H1 (cell line): ENCODE results near the gene OR52W1. TPM values are rescaled to one million over a fixed set of nuclear protein-coding genes. Genes with fewer than 3 reads are reported as not detected.

ENCODE experiments used
- CTCF ChIA-PET: fragments of 300-600 bp; sonication (Branson Sonifier 250); formaldehyde crosslinking; loops from one replicate; lab custom pipeline; 2021; ENCODE audit not compliant: partially characterized antibody; lab: Charles Lee
- POLR2A ChIA-PET: fragments of 300-600 bp; sonication (Branson Sonifier 250); formaldehyde crosslinking; loops from one replicate; lab custom pipeline; 2021; ENCODE audit warnings: inconsistent platforms; ENCODE audit not compliant: partially characterized antibody; lab: Charles Lee
- DNase-seq, 2 experiments: peaks; one replicate each; pipeline versions ENCODE4 v3.0.0 to v3.0.0-alpha.2; 2010 to 2022; ENCODE audit warnings: low spot score in 2 of 2, low read depth in 1 of 2, mixed read lengths in 1 of 2
- FAIRE-seq: peaks from 2 replicates; lab custom pipeline; 2011; peaks lifted over from hg19 to GRCh38; lab: Jason Lieb, UNC
- H2AFZ ChIP-seq: 2 replicates; pipeline ENCODE4 v1.8.1; 2012; ENCODE audit warnings: low read length, inconsistent platforms
- H2AK5ac ChIP-seq: 2 replicates; pipeline ENCODE4 v1.6.1; 2013; ENCODE audit warnings: low read depth, low read length
- H2BK120ac ChIP-seq: replicated peaks from 2 replicates; pipeline ENCODE3; 2013; ENCODE audit warnings: low read depth, low read length, inconsistent platforms
- H2BK12ac ChIP-seq: 2 replicates; pipeline ENCODE4 v1.6.1; 2013; ENCODE audit warnings: low read depth, low read length
- H2BK15ac ChIP-seq: 2 replicates; pipeline ENCODE4 v1.6.1; 2013; ENCODE audit warnings: low read length
- H2BK20ac ChIP-seq: 2 replicates; pipeline ENCODE4 v1.6.1; 2013; ENCODE audit warnings: low read length
- H2BK5ac ChIP-seq: 2 replicates; pipeline ENCODE4 v1.6.1; 2013; ENCODE audit warnings: low read depth, low read length
- H3K14ac ChIP-seq: 2 replicates; pipeline ENCODE4 v1.6.1; 2013; ENCODE audit warnings: inconsistent platforms; ENCODE audit not compliant: insufficient read length
- H3K18ac ChIP-seq: 2 replicates; pipeline ENCODE4 v1.6.1; 2013; ENCODE audit warnings: low read length; ENCODE audit errors: extremely low read depth
- H3K23ac ChIP-seq: 2 replicates; pipeline ENCODE4 v1.6.1; 2013; ENCODE audit warnings: inconsistent platforms; ENCODE audit not compliant: insufficient read length
- H3K23me2 ChIP-seq: 2 replicates; pipeline ENCODE4 v1.6.1; 2013; ENCODE audit warnings: low read depth, low read length
- H3K27ac ChIP-seq: 2 replicates; pipeline ENCODE4 v1.6.1; 2011; ENCODE audit warnings: low read depth, low read length, inconsistent platforms
- H3K27me3 ChIP-seq, 4 experiments: replicated peaks in 1 of 4; 1 replicate in 1 of 4; 2 replicates in 3 of 4; pipeline versions ENCODE4 v1.6.1 to v1.8.1; 2011 to 2013; ENCODE audit warnings: low read length in 3 of 4, mild to moderate bottlenecking in 3 of 4, inconsistent platforms in 2 of 4, mixed read lengths in 2 of 4, moderate library complexity in 1 of 4; ENCODE audit not compliant: control insufficient read depth in 3 of 4, insufficient read depth in 3 of 4; ENCODE audit errors: extremely low read depth in 1 of 4
- H3K36me3 ChIP-seq, 4 experiments: 2 replicates each; pipeline versions ENCODE4 v1.6.1 to v1.8.1; 2011 to 2013; ENCODE audit warnings: mild to moderate bottlenecking in 4 of 4, low read length in 3 of 4, moderate library complexity in 2 of 4, control low read depth in 1 of 4, inconsistent platforms in 1 of 4; ENCODE audit not compliant: insufficient read depth in 4 of 4, control insufficient read depth in 2 of 4
- H3K4ac ChIP-seq: replicated peaks from 2 replicates; pipeline ENCODE3; 2013; ENCODE audit warnings: low read length, low read depth, mixed read lengths, inconsistent platforms; ENCODE audit not compliant: insufficient read length
- H3K4me1 ChIP-seq, 4 experiments: replicated peaks in 1 of 4; 1 replicate in 1 of 4; 2 replicates in 3 of 4; pipeline versions ENCODE4 v1.6.1 to v1.8.1; 2011 to 2013; ENCODE audit warnings: low read length in 3 of 4, inconsistent platforms in 2 of 4, mixed read lengths in 1 of 4; ENCODE audit not compliant: insufficient read depth in 4 of 4, control insufficient read depth in 3 of 4
- H3K4me2 ChIP-seq, 2 experiments: 2 replicates each; pipeline versions ENCODE4 v1.6.1 to v1.8.1; 2011 to 2013; ENCODE audit warnings: low read depth in 2 of 2, low read length in 2 of 2, control low read depth in 1 of 2, inconsistent platforms in 1 of 2, mild to moderate bottlenecking in 1 of 2; ENCODE audit not compliant: insufficient read depth in 1 of 2
- H3K4me3 ChIP-seq, 4 experiments: fragments of 200-600, 300-600 bp in 1 of 4; sonication (generic), shearing (Covaris generic), sonication (Bioruptor Twin) in 1 of 4; 2 replicates each; pipeline versions ENCODE4 v1.5.1 to v1.8.1; 2011 to 2016; ENCODE audit warnings: low read length in 4 of 4, low read depth in 3 of 4, control low read depth in 2 of 4, inconsistent platforms in 2 of 4, mild to moderate bottlenecking in 2 of 4, mixed read lengths in 1 of 4, moderate library complexity in 1 of 4; ENCODE audit not compliant: insufficient read depth in 2 of 4; ENCODE audit errors: extremely low read depth in 1 of 4
- H3K56ac ChIP-seq: replicated peaks from 2 replicates; pipeline ENCODE3; 2013; ENCODE audit warnings: low read depth, mild to moderate bottlenecking, mixed read lengths, low read length, inconsistent platforms; ENCODE audit not compliant: insufficient read length
- H3K79me1 ChIP-seq: 2 replicates; pipeline ENCODE4 v1.6.1; 2013; ENCODE audit warnings: low read depth, low read length, control low read depth
- H3K79me2 ChIP-seq, 2 experiments: 2 replicates each; pipeline versions ENCODE4 v1.6.1 to v1.8.1; 2012 to 2013; ENCODE audit warnings: low read length in 2 of 2, mild to moderate bottlenecking in 2 of 2, inconsistent platforms in 1 of 2; ENCODE audit not compliant: insufficient read depth in 2 of 2, control insufficient read depth in 1 of 2
- H3K9ac ChIP-seq, 4 experiments: replicated peaks in 1 of 4; 1 replicate in 1 of 4; 2 replicates in 3 of 4; pipeline versions ENCODE4 v1.6.1 to v1.8.1; 2011 to 2013; ENCODE audit warnings: low read depth in 3 of 4, low read length in 3 of 4, control low read depth in 2 of 4, mild to moderate bottlenecking in 2 of 4, moderate library complexity in 2 of 4, inconsistent platforms in 1 of 4; ENCODE audit errors: extremely low read depth in 1 of 4
- H3K9me3 ChIP-seq, 2 experiments: 2 replicates each; pipeline versions ENCODE4 v1.6.1 to v1.8.1; 2012 to 2013; ENCODE audit warnings: mild to moderate bottlenecking in 2 of 2, moderate library complexity in 2 of 2, control low read depth in 1 of 2, inconsistent platforms in 1 of 2, low read depth in 1 of 2, low read length in 1 of 2, mixed read lengths in 1 of 2; ENCODE audit not compliant: insufficient read depth in 2 of 2
- H4K20me1 ChIP-seq, 2 experiments: replicated peaks in 1 of 2; 2 replicates each; pipeline versions ENCODE3 to v1.8.1; 2011 to 2013; ENCODE audit warnings: inconsistent platforms in 2 of 2, low read length in 2 of 2, mild to moderate bottlenecking in 1 of 2; ENCODE audit not compliant: insufficient read depth in 2 of 2, control insufficient read depth in 1 of 2
- H4K5ac ChIP-seq: 2 replicates; pipeline ENCODE4 v1.6.1; 2013; ENCODE audit warnings: low read length, low read depth, mixed read lengths, inconsistent platforms; ENCODE audit not compliant: insufficient read length
- H4K8ac ChIP-seq: 2 replicates; pipeline ENCODE4 v1.8.0; 2013; ENCODE audit warnings: mild to moderate bottlenecking, moderate library complexity, low read length, inconsistent platforms; ENCODE audit not compliant: insufficient read depth; ENCODE audit errors: extremely low read depth
- H4K91ac ChIP-seq: replicated peaks from 2 replicates; pipeline ENCODE3; 2013; ENCODE audit warnings: low read length, mixed read lengths, inconsistent platforms; ENCODE audit not compliant: insufficient read length
- ASH2L ChIP-seq: fragments of 200-600, 300-600 bp; sonication (generic); IDR thresholded peaks from one replicate; pipeline ENCODE4 v1.7.1; 2017; ENCODE audit warnings: low read length
- BACH1 ChIP-seq: IDR thresholded peaks from 2 replicates; pipeline ENCODE4 v1.6.1; 2012; ENCODE audit warnings: low read length, improper control_type of control experiment
- BRCA1 ChIP-seq: IDR thresholded peaks from 2 replicates; pipeline ENCODE4 v1.6.1; 2012; ENCODE audit warnings: low read depth, low read length, improper control_type of control experiment
- EP300 ChIP-seq, 2 experiments: IDR thresholded peaks; 1 replicate in 1 of 2; 2 replicates in 1 of 2; pipeline ENCODE4 v1.6.1; 2011 to 2012; ENCODE audit warnings: low read depth in 2 of 2, low read length in 2 of 2, mild to moderate bottlenecking in 2 of 2, borderline replicate concordance in 1 of 2, inconsistent platforms in 1 of 2, moderate library complexity in 1 of 2
- JUN ChIP-seq: IDR thresholded peaks from 2 replicates; pipeline ENCODE4 v1.6.1; 2011; ENCODE audit warnings: low read depth, mild to moderate bottlenecking, improper control_type of control experiment, low read length
- KDM1A ChIP-seq: fragments of 200-600, 300-600 bp; sonication (generic); IDR thresholded peaks from 2 replicates; pipeline ENCODE4 v1.7.1; 2016; ENCODE audit warnings: mild to moderate bottlenecking, low read length, borderline replicate concordance
- NANOG ChIP-seq: IDR thresholded peaks from 2 replicates; pipeline ENCODE4 v1.6.1; 2011; ENCODE audit warnings: low read length, low read depth, mild to moderate bottlenecking, inconsistent platforms; ENCODE audit not compliant: insufficient read depth, poor library complexity, severe bottlenecking
- RFX5 ChIP-seq: IDR thresholded peaks from 2 replicates; pipeline ENCODE4 v1.6.1; 2011; ENCODE audit warnings: low read depth, low read length, improper control_type of control experiment, borderline replicate concordance
- RNF2 ChIP-seq: fragments of 200-900, 300-1000 bp; sonication (generic); IDR thresholded peaks from 2 replicates; pipeline ENCODE4 v1.7.1; 2016; ENCODE audit warnings: borderline replicate concordance, low read depth, mild to moderate bottlenecking, antibody characterized with exemption, low read length; ENCODE audit not compliant: poor library complexity, severe bottlenecking; ENCODE audit errors: missing control alignments
- SIX5 ChIP-seq: IDR thresholded peaks from 2 replicates; pipeline ENCODE4 v1.6.1; 2011; ENCODE audit warnings: mild to moderate bottlenecking, low read depth, low read length
- TAF1 ChIP-seq: IDR thresholded peaks from 2 replicates; pipeline ENCODE4 v1.6.1; 2011; ENCODE audit warnings: mild to moderate bottlenecking, low read depth, low read length
- WGBS, 2 experiments: shearing (Covaris generic) in 1 of 2; methylation state at CpG; one replicate each; pipeline versions ENCODE4 v1.1.6 to v1.1.7; 2013 to 2015; ENCODE audit warnings: low lambda C conversion rate in 2 of 2, mixed read lengths in 2 of 2, inconsistent platforms in 1 of 2, low coverage in 1 of 2, missing lambda C conversion rate in 1 of 2; ENCODE audit not compliant: insufficient replicate concordance in 2 of 2, insufficient coverage in 1 of 2, insufficient read length in 1 of 2; ENCODE audit errors: extremely low coverage in 1 of 2, missing lambda C conversion rate in 1 of 2; 5-methylcytosine and 5-hydroxymethylcytosine counted together
- polyA plus RNA-seq, 7 experiments: library from polyadenylated mRNA; depleted of rRNA in 3 of 7; stranded (reverse) in 5 of 7; unstranded in 2 of 7; fragments of >200 nt in 5 of 7; fragments of 200-250 nt in 2 of 7; gene quantifications; 1 replicate in 5 of 7; 2 replicates in 1 of 7; 4 replicates in 1 of 7; pipeline versions ENCODE4 v1.2.1 to v1.2.3, GENCODE V29; 2011 to 2013; ENCODE audit warnings: missing spikeins in 2 of 7, mixed read lengths in 2 of 7
- total RNA-seq: library from RNA; stranded (reverse); fragmentation: NEBNext Ultra II Directional; extraction: Animal tissue kit (Norgen Biotek cat#: 25700); gene quantifications from 2 replicates; pipeline ENCODE4 v1.2.1, GENCODE V29; 2021
- TF ChIP-seq, protein P1 (sequence below): IDR thresholded peaks from 2 replicates; pipeline ENCODE4 v1.6.1; 2012; ENCODE audit warnings: inconsistent platforms

The OR52W1 gene
- total and polyA plus RNA-seq, 2 of the 8 experiments (the other 6 are each of a cell fraction or from before 2014, with no cell fraction given) = not detected

DNA sequence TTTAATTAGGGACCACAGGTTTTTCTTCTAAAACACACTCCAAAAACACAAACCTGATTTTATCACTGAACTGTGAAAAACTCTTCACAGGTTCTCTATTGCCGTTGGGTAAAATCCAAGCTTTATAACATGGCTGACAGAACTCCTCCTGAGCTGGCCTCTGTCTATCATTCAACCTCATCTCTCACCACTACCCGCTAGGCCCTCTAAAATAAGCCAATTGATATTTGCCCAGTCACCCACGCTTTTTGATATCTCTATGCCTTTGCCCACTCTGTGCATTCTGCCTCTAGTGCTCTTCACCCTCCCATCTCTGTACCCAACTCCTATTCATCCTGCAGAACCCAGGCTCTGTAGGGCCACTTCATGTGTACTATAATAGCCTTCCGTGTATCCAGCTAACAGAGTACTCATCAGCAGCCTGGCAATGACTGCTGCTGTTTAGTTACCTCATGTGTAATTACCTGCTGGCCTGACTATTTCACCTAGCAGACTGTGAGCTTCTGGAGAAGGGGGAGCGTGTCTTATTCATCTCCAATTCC, 38.8 kb downstream of the OR52W1 start:
- Histone ChIP-seq H3K36me3 (no peaks in the 10 kb centered on the region), H3K23ac (no peak overlapping the region), H2AFZ (no peak overlapping the region), H3K4me2 (no peak overlapping the region), H3K4me1 (peaks cover 0 to 5% (median 2%) of the 10 kb centered on the region in 4 experiments; a peak in 2 of 7 replicates), H3K4ac (no peak overlapping the region), H3K14ac (no peak overlapping the region), H4K5ac (no peak overlapping the region), H3K79me1 (peaks cover 2% of the 10 kb centered on the region; the same call in 1 of the 2 replicates), H2AK5ac (no peak overlapping the region), H3K27me3 (0 out of 7 replicates have a peak, but pooled peaks cover 0 to 2% (median 0%) of the 10 kb centered on the region in 4 experiments), H3K79me2 (peaks cover 3 to 15% of the 10 kb centered on the region in 2 experiments; a peak in 3 of 4 replicates), H2BK15ac (no peak overlapping the region), H2BK12ac (no peak overlapping the region), H3K27ac (no peak overlapping the region), H3K23me2 (peaks cover 9% of the 10 kb centered on the region), H3K9me3 (no peaks in the 10 kb centered on the region), H2BK5ac (no peak overlapping the region), H3K18ac (no peak overlapping the region), H4K91ac (no peak overlapping the region), H2BK20ac (no peak overlapping the region), H4K20me1 (peaks cover 0 to 2% of the 10 kb centered on the region in 2 experiments), H4K8ac (no peak overlapping the region), H3K4me3 (no peak overlapping the region), H3K56ac (no peak overlapping the region), H3K9ac (no peak overlapping the region), H2BK120ac (no peak overlapping the region)
- FAIRE-seq (no peak), DNase-seq (no peak)
- WGBS, 2 experiments = 78% methylated on average over 5 of the region's 5 CpGs; no CpG with 5 or more reads in 1 of the 2 experiments
- ChIA-PET CTCF (interaction anchor here (0.6 to 7.1 kb wide), 6 partner anchors 13 to 209 kb away, joined by 3 to 51 read pairs (median 6); partner anchors contain the start of gene CCKBR), POLR2A (interaction anchor here (1.2 kb wide), 1 partner anchor 114 kb away, joined by 3 read pairs; no protein-coding TSS in a partner anchor)
- TF ChIP-seq KDM1A = no peak
- TF ChIP-seq BACH1 = no peak
- TF ChIP-seq RNF2 = no peak
- no peak for TF ChIP-seq NANOG
- TF ChIP-seq, protein P1, sequence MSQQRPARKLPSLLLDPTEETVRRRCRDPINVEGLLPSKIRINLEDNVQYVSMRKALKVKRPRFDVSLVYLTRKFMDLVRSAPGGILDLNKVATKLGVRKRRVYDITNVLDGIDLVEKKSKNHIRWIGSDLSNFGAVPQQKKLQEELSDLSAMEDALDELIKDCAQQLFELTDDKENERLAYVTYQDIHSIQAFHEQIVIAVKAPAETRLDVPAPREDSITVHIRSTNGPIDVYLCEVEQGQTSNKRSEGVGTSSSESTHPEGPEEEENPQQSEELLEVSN = no peak
- no peak for TF ChIP-seq EP300 (IDR thresholded peaks at IDR 0.05; ENCODE audit: borderline replicate concordance in 1 of 2, low read depth in 2 of 2, low read length in 2 of 2)
- no peak for TF ChIP-seq SIX5
- no peak for TF ChIP-seq ASH2L
- TF ChIP-seq RFX5 = no peak
- TF ChIP-seq BRCA1 = no peak
- no peak for TF ChIP-seq TAF1
- TF ChIP-seq JUN = no peak
